ENCODE measurements around the gene C13orf46. TPM values are rescaled to one million over a fixed set of nuclear protein-coding genes. Genes with fewer than 3 reads are reported as not detected.
"Not testable (repeated sequence)": the region's sequence is repeated elsewhere in the genome, so short reads cannot be mapped to it uniquely, and the experiment has no call there.

The C13orf46 gene
- total RNA-seq, 2 experiments from 2014 or later: 0.21 TPM; not detected in 1

DNA sequence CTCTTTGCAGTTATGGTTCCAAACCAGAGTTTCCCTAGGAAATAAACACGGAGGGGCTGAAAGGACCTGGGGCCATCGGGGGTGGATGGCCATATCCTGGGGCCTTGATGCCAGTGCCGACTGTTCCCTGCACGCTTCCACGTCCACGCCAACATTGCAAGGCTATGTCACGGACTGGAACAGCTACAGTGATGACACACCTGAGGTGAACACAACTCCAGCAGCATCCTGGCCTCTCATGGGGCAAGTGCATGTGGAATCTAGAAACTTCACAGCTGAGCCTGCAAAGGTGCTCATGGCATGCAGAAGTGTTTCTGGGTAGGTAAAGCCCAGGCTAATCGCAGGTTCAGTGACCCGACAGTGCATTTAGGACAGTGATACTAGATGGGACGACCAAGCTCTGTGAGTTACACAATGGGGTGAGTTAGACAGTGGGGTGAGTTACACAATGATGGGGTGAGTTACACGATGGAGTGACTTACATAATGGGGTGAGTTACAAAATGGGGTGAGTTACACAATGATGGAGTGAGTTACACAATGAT is 58.0 kb downstream of the C13orf46 start:
- Histone ChIP-seq H3K9me2 (ENCODE audit: insufficient read depth, low read length) (no peaks in the 10 kb centered on the region), H3K27ac (ENCODE audit: low read depth, low read length, poor library complexity, severe bottlenecking) (no peak overlapping the region), H3K4me2 (ENCODE audit: low read length) (no peak overlapping the region), H3K36me3 (ENCODE audit: insufficient read depth, low read length) (no peaks in the 10 kb centered on the region), H3K9me3 (ENCODE audit: low read length) (no peaks in the 10 kb centered on the region), H3K4me3 (ENCODE audit: low read depth, low read length, poor library complexity, severe bottlenecking) (no peak overlapping the region), H4K20me1 (ENCODE audit: insufficient read depth, low read length) (no peaks in the 10 kb centered on the region), H3K4me1 (ENCODE audit: insufficient read depth, low read length, poor library complexity, severe bottlenecking) (no peaks in the 10 kb centered on the region), H2AFZ (ENCODE audit: low read length) (no peak overlapping the region), H3K79me2 (ENCODE audit: insufficient read depth, low read depth, low read length) (no peaks in the 10 kb centered on the region)
- no peak for DNase-seq (ENCODE audit: low spot score)
- CTCF ChIA-PET (ENCODE audit: unreplicated experiment): no interaction called here
- TF ChIP-seq, protein P1, sequence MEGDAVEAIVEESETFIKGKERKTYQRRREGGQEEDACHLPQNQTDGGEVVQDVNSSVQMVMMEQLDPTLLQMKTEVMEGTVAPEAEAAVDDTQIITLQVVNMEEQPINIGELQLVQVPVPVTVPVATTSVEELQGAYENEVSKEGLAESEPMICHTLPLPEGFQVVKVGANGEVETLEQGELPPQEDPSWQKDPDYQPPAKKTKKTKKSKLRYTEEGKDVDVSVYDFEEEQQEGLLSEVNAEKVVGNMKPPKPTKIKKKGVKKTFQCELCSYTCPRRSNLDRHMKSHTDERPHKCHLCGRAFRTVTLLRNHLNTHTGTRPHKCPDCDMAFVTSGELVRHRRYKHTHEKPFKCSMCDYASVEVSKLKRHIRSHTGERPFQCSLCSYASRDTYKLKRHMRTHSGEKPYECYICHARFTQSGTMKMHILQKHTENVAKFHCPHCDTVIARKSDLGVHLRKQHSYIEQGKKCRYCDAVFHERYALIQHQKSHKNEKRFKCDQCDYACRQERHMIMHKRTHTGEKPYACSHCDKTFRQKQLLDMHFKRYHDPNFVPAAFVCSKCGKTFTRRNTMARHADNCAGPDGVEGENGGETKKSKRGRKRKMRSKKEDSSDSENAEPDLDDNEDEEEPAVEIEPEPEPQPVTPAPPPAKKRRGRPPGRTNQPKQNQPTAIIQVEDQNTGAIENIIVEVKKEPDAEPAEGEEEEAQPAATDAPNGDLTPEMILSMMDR (conservative IDR thresholded peaks at IDR 0.05; ENCODE audit: low read length): no peak
- no peak for TF ChIP-seq EZH2phosphoT487 (IDR thresholded peaks at IDR 0.05; ENCODE audit: borderline replicate concordance, low read depth, low read length)
- intact Hi-C loops (cut with micrococcal nuclease; ENCODE audit: unreplicated experiment): no loop called here
- POLR2A ChIA-PET: no interaction called here
- no TSS peak for BruUV-seq (replicated peaks)

DNA sequence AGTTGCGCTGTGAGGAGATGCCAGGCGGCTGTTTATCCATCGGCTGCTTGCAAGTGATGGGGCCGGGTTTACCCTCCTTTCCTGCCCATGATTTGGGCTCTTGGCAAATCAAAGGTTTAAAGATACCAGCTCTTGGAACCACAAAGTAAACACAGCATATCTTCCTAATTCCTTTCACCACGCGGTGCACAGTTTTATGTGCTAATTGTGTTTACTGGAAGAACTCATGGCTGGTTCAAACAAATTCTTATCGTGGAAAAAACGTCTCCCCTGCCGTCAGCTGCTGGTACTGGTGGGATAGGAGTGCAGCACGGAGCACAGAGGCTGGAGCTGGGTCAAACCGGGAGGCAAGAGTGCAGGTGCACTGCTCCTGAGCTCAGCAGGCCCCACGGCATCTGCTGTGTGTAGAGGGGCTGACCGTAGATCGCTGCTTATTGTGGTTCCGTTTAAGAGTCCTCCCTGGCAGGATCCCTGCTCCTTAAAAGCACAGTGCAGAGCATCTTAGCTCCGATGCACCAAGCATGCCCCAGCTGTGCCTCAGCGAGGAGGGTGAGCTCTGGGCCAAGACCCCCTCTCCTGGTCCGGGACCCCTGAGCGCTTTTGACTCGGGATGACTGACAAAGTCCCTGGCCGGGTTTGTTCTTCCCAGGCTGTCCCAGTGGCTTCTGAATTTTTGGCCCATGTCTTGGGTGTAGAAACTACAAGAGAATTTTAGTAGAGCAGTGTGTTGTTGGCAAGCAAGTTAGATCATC is 58.7 kb downstream of the C13orf46 start:
- Histone ChIP-seq H3K4me1 (ENCODE audit: insufficient read depth, low read length, poor library complexity, severe bottlenecking) (no peaks in the 10 kb centered on the region), H4K20me1 (ENCODE audit: insufficient read depth, low read length) (no peaks in the 10 kb centered on the region), H3K36me3 (ENCODE audit: insufficient read depth, low read length) (no peaks in the 10 kb centered on the region), H2AFZ (ENCODE audit: low read length) (no peak overlapping the region), H3K27ac (ENCODE audit: low read depth, low read length, poor library complexity, severe bottlenecking) (no peak overlapping the region), H3K79me2 (ENCODE audit: insufficient read depth, low read depth, low read length) (no peaks in the 10 kb centered on the region), H3K9me2 (ENCODE audit: insufficient read depth, low read length) (no peaks in the 10 kb centered on the region), H3K4me3 (ENCODE audit: low read depth, low read length, poor library complexity, severe bottlenecking) (no peak overlapping the region), H3K9me3 (ENCODE audit: low read length) (no peaks in the 10 kb centered on the region), H3K4me2 (ENCODE audit: low read length) (no peak overlapping the region)
- no TSS peak for BruUV-seq (replicated peaks)
- no peak for TF ChIP-seq EZH2phosphoT487 (IDR thresholded peaks at IDR 0.05; ENCODE audit: borderline replicate concordance, low read depth, low read length)
- TF ChIP-seq, protein P1 (conservative IDR thresholded peaks at IDR 0.05; ENCODE audit: low read length): no peak
- ChIA-PET CTCF (ENCODE audit: unreplicated experiment) (no interaction called here), POLR2A (no interaction called here)
- intact Hi-C loops (cut with micrococcal nuclease; ENCODE audit: unreplicated experiment): no loop called here
- no peak for DNase-seq (ENCODE audit: low spot score)

DNA sequence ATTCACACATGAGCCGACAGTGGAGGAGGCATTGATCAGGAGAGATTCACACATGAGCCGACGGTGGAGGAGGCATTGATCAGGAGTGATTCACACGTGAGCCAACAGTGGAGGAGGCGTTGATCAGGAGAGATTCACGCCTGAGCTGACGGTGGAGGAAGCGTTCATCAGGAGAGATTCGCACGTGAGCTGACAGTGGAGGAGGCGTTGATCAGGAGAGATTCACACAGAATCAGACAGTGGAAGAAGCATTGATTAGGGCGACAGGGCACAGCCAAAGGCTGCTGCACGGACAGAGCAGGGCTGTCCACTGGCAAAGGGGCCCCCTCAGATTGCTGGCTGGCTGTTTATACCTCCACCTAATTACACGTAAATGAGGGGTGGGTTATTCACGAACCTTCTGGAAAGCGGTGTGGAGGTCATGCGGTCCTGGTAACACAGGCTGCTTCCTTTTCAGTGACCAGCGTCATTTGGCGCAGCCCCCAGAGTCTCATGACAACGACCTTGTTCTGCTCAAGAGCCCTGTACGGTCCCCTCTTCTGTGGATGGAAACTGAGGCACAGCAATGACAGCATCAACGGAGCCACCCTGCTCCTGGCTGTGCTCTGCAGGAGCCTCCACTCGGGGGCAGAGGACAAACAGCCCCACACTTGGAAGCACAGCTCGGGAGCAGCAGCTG is 59.4 kb downstream of the C13orf46 start:
- no peak for DNase-seq (ENCODE audit: low spot score)
- Histone ChIP-seq H3K9me3 (ENCODE audit: low read length) (no peaks in the 10 kb centered on the region), H2AFZ (ENCODE audit: low read length) (no peak overlapping the region), H3K4me1 (ENCODE audit: insufficient read depth, low read length, poor library complexity, severe bottlenecking) (no peaks in the 10 kb centered on the region), H3K9me2 (ENCODE audit: insufficient read depth, low read length) (no peaks in the 10 kb centered on the region), H3K36me3 (ENCODE audit: insufficient read depth, low read length) (no peaks in the 10 kb centered on the region), H3K4me2 (ENCODE audit: low read length) (no peak overlapping the region), H3K27ac (ENCODE audit: low read depth, low read length, poor library complexity, severe bottlenecking) (no peak overlapping the region), H3K79me2 (ENCODE audit: insufficient read depth, low read depth, low read length) (no peaks in the 10 kb centered on the region), H4K20me1 (ENCODE audit: insufficient read depth, low read length) (no peaks in the 10 kb centered on the region), H3K4me3 (ENCODE audit: low read depth, low read length, poor library complexity, severe bottlenecking) (no peak overlapping the region)
- intact Hi-C loops (cut with micrococcal nuclease; ENCODE audit: unreplicated experiment): no loop called here
- POLR2A ChIA-PET: no interaction called here
- TF ChIP-seq, protein P1 (conservative IDR thresholded peaks at IDR 0.05; ENCODE audit: low read length): no peak
- no peak for TF ChIP-seq EZH2phosphoT487 (IDR thresholded peaks at IDR 0.05; ENCODE audit: borderline replicate concordance, low read depth, low read length)
- no TSS peak for BruUV-seq (replicated peaks)
- CTCF ChIA-PET (ENCODE audit: unreplicated experiment): no interaction called here

DNA sequence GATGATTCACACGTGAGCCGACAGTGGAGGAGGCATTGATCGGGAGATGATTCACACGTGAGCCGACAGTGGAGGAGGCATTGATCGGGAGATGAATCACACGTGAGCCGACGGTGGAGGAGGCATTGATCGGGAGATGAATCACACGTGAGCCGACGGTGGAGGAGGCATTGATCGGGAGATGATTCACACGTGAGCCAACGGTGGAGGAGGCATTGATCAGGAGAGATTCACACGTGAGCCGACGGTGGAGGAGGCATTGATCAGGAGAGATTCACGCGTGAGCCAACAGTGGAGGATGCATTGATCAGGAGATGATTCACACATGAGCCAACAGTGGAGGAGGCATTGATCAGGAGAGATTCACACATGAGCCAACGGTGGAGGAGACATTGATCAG is 60.0 kb downstream of the C13orf46 start:
- H2AFZ ChIP-seq (ENCODE audit: low read length); BruUV-seq (replicated peaks); H4K20me1 ChIP-seq (ENCODE audit: insufficient read depth, low read length); H3K36me3 ChIP-seq (ENCODE audit: insufficient read depth, low read length); H3K4me2 ChIP-seq (ENCODE audit: low read length); H3K9me2 ChIP-seq (ENCODE audit: insufficient read depth, low read length); H3K9me3 ChIP-seq (ENCODE audit: low read length); DNase-seq (ENCODE audit: low spot score); H3K4me3 ChIP-seq (ENCODE audit: low read depth, low read length, poor library complexity, severe bottlenecking); CTCF ChIA-PET (ENCODE audit: unreplicated experiment); POLR2A ChIA-PET; intact Hi-C loops (cut with micrococcal nuclease; ENCODE audit: unreplicated experiment); H3K4me1 ChIP-seq (ENCODE audit: insufficient read depth, low read length, poor library complexity, severe bottlenecking); H3K79me2 ChIP-seq (ENCODE audit: insufficient read depth, low read depth, low read length); H3K27ac ChIP-seq (ENCODE audit: low read depth, low read length, poor library complexity, severe bottlenecking): not testable (repeated sequence)

All from OCI-LY7 (cell line).